Endothelial cell (in vitro differentiated cells): ENCODE data around the gene ELP4. TPM values are rescaled to one million over a fixed set of nuclear protein-coding genes. Genes with fewer than 3 reads are reported as not detected.

Experiments
- DNase-seq: peaks from one replicate; pipeline ENCODE4 v3.0.0; 2021; ENCODE audit warnings: low spot score
- H3K27ac Mint-ChIP-seq: one replicate; pipeline ENCODE4 v1.8.0; 2021; ENCODE audit warnings: mixed read lengths, inconsistent platforms; ENCODE audit not compliant: unreplicated experiment
- H3K27me3 Mint-ChIP-seq: one replicate; pipeline ENCODE4 v1.8.0; 2021; ENCODE audit warnings: mild to moderate bottlenecking, moderate library complexity, mixed read lengths, inconsistent platforms; ENCODE audit not compliant: unreplicated experiment
- H3K36me3 Mint-ChIP-seq: one replicate; pipeline ENCODE4 v1.8.0; 2021; ENCODE audit warnings: mild to moderate bottlenecking, low read depth, mixed read lengths, inconsistent platforms; ENCODE audit not compliant: unreplicated experiment
- H3K4me1 Mint-ChIP-seq: one replicate; pipeline ENCODE4 v1.8.0; 2021; ENCODE audit warnings: mild to moderate bottlenecking, mixed read lengths, inconsistent platforms; ENCODE audit not compliant: unreplicated experiment
- H3K4me3 Mint-ChIP-seq: one replicate; pipeline ENCODE4 v1.8.0; 2021; ENCODE audit warnings: mild to moderate bottlenecking, mixed read lengths, inconsistent platforms; ENCODE audit not compliant: unreplicated experiment
- H3K9me3 Mint-ChIP-seq: one replicate; pipeline ENCODE4 v1.8.0; 2021; ENCODE audit warnings: mixed read lengths, inconsistent platforms; ENCODE audit not compliant: unreplicated experiment
- CTCF ChIP-seq: fragments of 200-600 bp; sonication (generic); IDR thresholded peaks from one replicate; pipeline ENCODE4 v1.5.0; 2021; ENCODE audit warnings: antibody characterized with exemption; ENCODE audit not compliant: unreplicated experiment
- total RNA-seq: library from RNA; stranded (reverse); fragmentation: NEBNext Ultra II Directional; extraction: Animal tissue kit (Norgen Biotek cat#: 25700); gene quantifications from one replicate; pipeline ENCODE4 v1.2.1, GENCODE V29; 2021; ENCODE audit not compliant: unreplicated experiment

Gene ELP4
- total RNA-seq, 1 donor from 2014 or later: 9.5 TPM

DNA sequence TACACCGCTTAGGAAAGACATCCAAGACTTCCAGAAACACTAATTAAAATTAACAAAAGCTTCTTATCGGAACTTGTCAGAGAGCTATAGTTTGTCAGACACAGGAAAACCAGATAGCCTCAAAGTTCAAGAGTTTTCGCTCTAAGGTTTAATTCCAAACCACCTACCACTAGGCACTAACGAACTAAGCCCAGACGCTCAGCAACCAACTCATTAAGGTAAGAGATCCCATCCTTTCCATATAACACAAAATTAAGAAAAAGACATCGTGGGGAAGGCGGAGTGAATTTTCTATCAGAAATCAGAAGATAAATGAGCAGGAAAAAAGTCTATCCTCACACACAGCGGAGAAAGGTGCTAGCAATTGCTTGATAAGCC is 527 bp upstream of the ELP4 start:
- peaks cover 22% of the 10 kb centered on the region for H3K4me1 Mint-ChIP-seq
- peak overlapping the region; percentile 97 for H3K4me3 Mint-ChIP-seq
- H3K9me3 Mint-ChIP-seq: no peaks in the 10 kb centered on the region
- no peak for TF ChIP-seq CTCF
- H3K27me3 Mint-ChIP-seq: no peaks in the 10 kb centered on the region
- peak; percentile 5 for DNase-seq
- H3K36me3 Mint-ChIP-seq: no peaks in the 10 kb centered on the region
- H3K27ac Mint-ChIP-seq: peak overlapping the region; percentile 95

DNA sequence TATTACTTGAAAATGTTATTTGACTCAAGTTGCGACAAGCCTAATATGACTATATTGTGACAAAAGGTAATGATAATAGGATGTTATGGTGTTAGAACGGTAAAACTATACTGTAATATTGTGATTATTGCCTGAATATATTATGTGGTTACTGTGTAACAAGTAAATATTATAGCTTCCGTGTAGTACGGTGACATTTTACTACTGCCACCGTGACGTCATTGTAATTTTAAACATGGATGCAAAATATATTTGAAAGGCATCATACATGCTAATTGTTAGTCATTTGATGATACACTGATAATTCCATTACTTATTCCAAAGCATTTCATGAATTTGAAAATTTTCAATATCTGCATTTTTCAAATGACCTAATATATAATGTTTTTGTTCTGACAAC is 2.5 kb downstream of the ELP4 start:
- Mint-ChIP-seq H3K9me3 (no peaks in the 10 kb centered on the region), H3K27ac (no peak overlapping the region), H3K27me3 (no peaks in the 10 kb centered on the region), H3K4me1 (peaks cover 14% of the 10 kb centered on the region), H3K4me3 (no peak overlapping the region), H3K36me3 (no peaks in the 10 kb centered on the region)
- DNase-seq: no peak
- no peak for TF ChIP-seq CTCF

DNA sequence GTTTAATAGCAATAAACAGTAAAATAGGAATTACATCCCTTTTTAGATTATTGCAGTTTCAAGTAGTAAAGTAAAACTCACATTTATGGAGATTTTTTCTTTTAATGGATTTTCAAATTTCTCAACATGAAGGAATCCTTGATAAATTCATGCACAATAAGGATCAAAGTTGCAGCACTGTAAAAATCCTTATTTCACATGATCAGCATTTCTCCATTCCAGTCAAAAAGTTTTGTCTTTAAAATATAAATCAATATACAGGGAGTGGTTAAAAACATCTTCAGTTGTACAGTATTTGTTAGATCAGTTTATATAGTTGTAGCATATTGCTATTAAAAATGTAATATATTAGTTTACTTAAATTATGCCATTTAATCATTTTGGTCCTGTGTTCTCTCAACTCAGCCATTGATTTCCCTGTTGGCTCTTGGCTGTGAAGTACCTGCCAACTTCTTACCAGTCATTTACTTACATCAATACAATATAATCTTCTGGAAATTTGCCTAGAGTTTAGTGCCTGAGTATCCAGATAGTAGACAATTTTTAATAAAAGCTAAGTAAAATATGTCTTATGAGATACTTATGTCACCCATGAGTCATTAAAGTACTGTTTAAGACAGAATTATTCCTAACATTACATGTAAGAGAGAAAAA is 12.1 kb downstream of the ELP4 start:
- no peaks in the 10 kb centered on the region for H3K9me3 Mint-ChIP-seq

GRCh38 chr11:31529189-31529588 is 19.6 kb downstream of the ELP4 start:
- H3K4me1 Mint-ChIP-seq: no peaks in the 10 kb centered on the region
- H3K27ac Mint-ChIP-seq: no peak overlapping the region
- H3K27me3 Mint-ChIP-seq: no peaks in the 10 kb centered on the region
- DNase-seq: no peak
- H3K9me3 Mint-ChIP-seq: no peaks in the 10 kb centered on the region
- no peak for TF ChIP-seq CTCF
- no peak overlapping the region for H3K4me3 Mint-ChIP-seq
- H3K36me3 Mint-ChIP-seq: peaks cover 3% of the 10 kb centered on the region

More for the DNA sequence above, 12.1 kb downstream of the ELP4 start:
- no peaks in the 10 kb centered on the region for H3K36me3 Mint-ChIP-seq
- DNase-seq: no peak
- no peaks in the 10 kb centered on the region for H3K27me3 Mint-ChIP-seq
- H3K27ac Mint-ChIP-seq: no peak overlapping the region
- TF ChIP-seq CTCF: no peak
- no peaks in the 10 kb centered on the region for H3K4me1 Mint-ChIP-seq
- no peak overlapping the region for H3K4me3 Mint-ChIP-seq

DNA sequence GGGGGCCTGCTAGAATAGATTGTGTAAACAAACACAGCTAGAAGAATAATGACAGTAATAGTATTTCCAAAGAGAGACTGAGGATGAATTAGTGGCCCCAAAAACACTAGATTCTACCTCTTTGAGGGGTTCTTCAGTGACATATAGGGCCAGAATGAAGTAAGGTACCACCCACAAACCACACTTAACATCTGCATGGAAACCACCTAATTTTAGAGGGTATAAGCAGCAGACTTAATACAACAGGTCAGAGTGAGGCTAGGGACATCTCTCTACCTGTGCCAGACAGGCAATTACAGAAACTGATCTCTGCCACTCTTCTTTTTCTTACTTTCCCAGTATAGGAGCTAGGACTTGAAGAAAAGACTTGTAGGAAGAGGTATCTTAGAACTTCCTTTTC is 20.1 kb downstream of the ELP4 start:
- no peak for TF ChIP-seq CTCF
- H3K36me3 Mint-ChIP-seq: peaks cover 3% of the 10 kb centered on the region
- DNase-seq: no peak
- no peak overlapping the region for H3K27ac Mint-ChIP-seq
- H3K9me3 Mint-ChIP-seq: no peaks in the 10 kb centered on the region
- no peaks in the 10 kb centered on the region for H3K4me1 Mint-ChIP-seq
- H3K4me3 Mint-ChIP-seq: no peak overlapping the region
- no peaks in the 10 kb centered on the region for H3K27me3 Mint-ChIP-seq
